HL-60/S4 treated with retinoic acid at 250 ng/mL for 4 days and 3 days (cell line): ENCODE results near the gene MALAT1.
"Not testable (repeated sequence)": the region's sequence is repeated elsewhere in the genome, so short reads cannot be mapped to it uniquely, and the experiment has no call there.

Source experiments
- in situ Hi-C: fragments of 300-500 bp; cut with MboI; formaldehyde crosslinking; loops from 2 replicates; pipeline ENCODE4 v1.7.0; 2022; ENCODE audit warnings: low sequenced_read_pairs

Gene MALAT1

GRCh38 chr11:65512311-65512710, 13.5 kb downstream of the MALAT1 start:
- in situ Hi-C loops, result not testable (repeated sequence)

DNA sequence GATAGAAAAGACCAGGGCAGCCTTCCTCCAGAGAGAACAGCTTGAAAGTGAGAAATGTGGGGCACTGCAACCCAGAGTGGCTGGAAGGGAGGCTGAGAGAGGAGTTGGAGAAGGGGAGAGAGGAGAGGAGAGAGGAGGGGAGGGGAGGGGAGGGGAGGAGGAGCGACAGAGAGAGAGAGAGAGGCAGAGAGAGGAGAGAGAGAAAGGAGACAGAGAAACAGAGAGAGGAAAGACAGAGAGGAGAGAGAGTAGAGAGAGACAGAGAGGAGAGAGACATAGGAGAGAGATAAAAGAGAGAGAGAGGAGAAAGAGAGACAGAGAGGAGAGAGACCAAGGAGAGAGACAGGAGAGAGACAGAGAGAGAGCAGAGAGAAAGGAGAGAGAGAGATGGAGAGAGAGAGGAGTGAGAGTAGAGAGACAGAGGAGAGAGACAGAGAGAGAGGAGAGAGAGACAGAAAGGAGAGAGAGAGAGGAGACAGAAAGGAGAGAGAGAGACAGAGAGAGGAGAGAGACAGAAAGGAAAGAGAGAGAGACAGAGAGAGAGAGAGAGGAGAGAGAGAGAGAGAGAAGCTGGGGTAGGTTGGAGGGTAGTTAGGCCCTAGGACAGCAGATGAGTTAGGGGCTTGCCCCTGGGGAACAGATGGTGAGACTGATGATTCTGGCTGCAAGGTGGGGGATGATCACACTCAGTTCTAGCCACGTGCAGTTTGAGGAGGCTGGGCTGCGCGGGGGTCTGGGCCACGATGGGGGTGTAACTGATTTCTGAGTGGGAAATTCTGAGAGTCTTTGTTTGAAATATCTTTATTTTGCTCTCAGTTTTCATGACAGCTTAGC, 17.5 kb downstream of the MALAT1 start:
- in situ Hi-C loops, result no loop called here

- in situ Hi-C loops, result not testable (repeated sequence)
These were observed 20.2 kb downstream of the MALAT1 start for GRCh38 chr11:65518941-65519549.

- in situ Hi-C loops, result not testable (repeated sequence)
These were observed 23.1 kb downstream of the MALAT1 start for GRCh38 chr11:65521777-65522521.

DNA sequence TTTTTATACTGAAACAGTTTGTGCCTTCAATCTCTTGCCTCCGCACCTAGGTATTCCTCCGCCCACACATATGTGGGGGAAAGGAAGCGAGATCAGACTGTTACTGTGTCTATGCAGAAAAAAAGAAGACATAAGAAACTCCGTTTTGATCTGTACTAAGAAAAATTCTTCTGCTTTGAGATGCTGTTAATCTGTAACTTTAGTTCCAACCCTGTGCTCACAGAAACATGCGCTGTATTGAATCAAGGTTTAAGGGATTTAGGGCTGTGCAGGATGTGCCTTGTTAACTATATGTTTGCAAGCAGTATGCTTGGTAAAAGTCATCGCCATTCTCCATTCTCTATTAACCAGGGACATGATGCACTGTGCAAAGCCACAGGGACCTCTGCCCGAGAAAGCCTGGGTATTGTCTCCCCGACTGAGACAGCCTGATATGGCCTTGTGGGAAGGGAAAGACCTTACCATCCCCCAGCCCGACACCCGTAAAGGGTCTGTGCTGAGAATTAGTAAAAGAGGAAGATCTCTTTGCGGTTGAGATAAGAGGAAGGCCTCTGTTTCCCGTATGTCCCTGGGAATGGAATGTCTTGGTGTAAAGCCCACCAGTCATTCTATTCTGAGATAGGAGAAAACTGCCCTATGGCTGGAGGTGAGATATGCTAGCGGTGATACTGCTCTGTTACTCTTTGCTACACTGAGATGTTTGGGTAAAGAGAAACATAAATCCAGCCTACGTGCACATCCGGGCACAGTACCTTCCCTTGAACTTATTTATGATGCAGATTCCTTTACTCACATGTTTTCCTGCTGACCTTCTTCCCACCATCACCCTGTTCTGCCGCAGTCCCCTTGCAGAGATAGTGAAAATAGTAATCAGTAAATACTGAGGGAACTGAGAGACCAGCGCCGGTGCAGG, 24.1 kb downstream of the MALAT1 start:
- in situ Hi-C loops, result not testable (repeated sequence)

DNA sequence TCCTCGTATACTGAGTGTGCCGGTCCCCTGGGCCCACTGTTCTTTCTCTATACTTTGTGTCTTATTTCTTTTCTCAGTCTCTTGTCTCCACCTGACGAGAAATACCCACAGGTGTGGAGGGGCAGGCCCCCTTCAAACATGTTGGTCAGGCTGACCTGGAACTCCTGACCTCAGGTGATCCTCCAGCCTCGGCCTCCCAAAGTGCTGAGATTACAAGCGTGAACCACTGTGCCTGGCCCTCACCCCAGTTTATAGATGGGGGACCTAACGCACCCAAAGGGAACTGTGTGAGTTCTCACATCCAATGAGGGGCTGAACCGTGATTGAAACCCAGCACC, 24.8 kb downstream of the MALAT1 start:
- in situ Hi-C loops, result not testable (repeated sequence)

DNA sequence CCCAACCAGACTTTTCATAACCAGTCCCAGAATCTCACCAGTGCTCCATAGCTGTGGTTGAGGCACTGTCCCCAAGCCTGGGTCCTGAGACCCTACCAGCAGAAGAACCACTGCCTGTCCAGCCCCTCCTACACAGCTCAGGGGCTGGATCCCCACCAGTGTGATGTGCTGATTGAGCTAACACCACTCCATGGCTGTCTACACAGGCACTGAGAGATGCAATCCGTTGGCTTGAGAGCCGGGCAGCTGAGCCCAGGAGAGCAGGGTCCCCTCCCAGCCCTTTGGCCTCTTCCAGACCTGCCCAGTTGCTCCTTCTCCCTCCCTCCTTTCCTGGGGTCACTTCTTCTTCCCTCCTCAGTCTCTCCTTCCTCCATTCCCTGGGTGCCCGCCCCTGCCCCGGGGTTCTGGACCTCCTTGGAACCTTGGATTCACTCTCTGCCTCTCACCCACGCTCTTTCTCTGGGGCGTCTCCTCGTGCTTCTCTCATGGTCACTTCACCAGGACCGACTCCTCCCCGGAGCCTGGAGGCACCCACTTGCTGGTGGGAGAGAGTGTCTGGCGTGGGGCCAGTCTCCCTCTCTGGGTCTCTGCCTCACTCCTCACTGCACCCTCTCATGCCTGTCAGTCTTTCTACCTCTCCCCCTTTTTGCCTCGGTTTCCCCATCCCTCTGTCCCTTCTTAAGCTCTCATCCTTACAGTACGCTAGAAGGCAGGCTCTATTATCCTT, 25.3 kb downstream of the MALAT1 start:
- in situ Hi-C loops, result no loop called here

GRCh38 chr11:65524741-65525545, 26.1 kb downstream of the MALAT1 start, which contains the start of gene SCYL1:
TSS of gene SCYL1 (plus strand) at chr11:65525083. CDS start at chr11:65525154, 71 bp downstream.
- in situ Hi-C loops, result no loop called here

DNA sequence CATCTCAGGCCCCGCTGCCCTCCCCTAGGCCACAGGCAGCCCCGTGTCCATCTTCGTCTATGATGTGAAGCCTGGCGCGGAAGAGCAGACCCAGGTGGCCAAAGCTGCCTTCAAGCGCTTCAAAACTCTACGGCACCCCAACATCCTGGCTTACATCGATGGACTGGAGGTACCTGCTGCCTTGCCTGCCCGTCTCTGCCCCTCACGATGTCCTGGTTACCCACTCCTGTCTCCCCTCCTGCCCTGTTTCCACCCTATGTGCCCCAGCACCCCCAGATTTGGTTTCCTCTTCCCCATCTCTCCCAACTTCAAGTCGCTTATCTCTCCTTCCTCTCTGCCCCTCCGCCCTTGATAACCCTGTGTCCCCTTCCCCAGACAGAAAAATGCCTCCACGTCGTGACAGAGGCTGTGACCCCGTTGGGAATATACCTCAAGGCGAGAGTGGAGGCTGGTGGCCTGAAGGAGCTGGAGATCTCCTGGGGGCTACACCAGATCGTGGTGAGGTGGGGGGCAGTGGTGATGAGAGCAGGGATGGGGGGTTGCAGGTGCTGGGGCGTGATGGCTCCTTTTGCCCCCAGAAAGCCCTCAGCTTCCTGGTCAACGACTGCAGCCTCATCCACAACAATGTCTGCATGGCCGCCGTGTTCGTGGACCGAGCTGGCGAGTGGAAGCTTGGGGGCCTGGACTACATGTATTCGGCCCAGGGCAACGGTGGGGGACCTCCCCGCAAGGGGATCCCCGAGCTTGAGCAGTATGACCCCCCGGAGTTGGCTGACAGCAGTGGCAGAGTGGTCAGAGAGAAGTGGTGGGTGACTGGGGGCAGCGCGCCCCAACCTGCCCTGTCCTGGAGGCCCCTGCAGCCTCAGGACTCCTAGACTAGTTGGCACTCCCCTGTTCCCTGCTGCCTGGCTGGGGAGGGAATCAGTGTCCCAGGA, 27.0 kb downstream of the MALAT1 start:
- in situ Hi-C loops, result no loop called here

DNA sequence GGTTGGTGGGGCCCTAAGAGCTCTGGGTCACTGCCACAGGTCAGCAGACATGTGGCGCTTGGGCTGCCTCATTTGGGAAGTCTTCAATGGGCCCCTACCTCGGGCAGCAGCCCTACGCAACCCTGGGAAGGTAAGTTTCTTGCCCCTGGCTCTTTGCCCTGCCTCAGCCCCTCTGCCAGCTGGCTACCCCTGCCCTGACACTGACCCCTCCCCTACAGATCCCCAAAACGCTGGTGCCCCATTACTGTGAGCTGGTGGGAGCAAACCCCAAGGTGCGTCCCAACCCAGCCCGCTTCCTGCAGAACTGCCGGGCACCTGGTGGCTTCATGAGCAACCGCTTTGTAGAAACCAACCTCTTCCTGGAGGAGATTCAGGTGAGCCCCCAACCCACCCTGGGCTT, 27.9 kb downstream of the MALAT1 start:
- in situ Hi-C loops, result no loop called here

DNA sequence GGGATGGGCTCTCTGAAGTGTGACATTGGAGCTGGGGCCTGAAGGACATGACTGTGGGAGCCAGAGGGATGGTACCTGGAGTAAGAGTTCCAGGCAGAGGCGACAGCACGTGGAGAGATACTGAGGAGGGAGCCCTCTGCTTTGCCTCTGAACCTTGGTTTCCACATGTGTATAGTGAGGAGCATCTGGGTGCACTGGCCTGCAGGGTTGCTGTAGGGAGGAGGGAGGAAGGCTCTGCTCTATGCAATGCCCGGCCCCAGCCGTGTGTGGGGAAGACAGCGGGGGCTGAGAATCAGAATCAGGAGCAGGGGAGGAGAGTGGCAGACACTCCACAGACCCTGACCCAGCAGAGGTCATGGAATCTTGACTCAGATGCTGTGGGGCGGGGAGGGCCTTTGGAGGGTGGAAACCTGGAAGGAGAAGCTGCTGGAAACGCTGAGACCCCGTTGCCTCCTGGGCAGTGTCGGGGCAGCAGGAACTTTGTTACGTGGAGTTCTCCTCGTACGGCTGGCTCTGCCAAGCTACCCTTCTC, 30.0 kb downstream of the MALAT1 start:
- in situ Hi-C loops, result no loop called here

DNA sequence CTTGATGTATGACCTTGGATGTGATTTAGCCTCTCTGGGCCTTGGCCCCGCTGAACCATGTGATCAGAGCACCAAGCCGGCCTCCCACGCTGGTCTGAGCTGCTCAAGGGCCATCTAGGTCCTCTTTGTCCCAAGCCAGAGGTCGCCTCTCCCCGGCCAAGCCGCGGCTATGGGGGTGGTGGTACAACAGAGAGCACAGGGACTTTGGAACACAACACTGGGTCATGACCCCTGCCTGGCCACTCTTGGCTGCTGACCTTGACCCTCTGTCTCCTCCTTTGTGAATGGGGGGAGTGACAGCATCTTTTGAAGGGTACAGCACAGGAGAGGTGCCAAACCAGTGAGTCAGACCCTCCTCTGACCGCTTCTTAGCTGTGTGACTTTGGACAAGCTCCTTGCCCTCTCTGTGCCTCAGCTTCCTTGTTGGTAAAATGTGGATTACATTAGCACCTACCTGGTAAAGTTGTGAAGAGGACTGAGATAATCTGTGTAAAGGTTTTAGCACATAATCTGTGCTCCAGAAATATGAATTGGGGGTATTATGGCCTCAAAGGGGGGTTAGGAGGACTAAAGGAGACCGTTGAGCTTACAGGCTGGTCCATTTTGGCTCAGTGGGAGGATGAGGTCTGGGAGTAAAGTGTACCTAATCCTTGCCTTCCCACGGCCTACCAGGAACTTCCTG, 30.8 kb downstream of the MALAT1 start:
- in situ Hi-C loops, result no loop called here

- in situ Hi-C loops, result no loop called here
These were observed 31.3 kb downstream of the MALAT1 start for GRCh38 chr11:65530157-65530496.

GRCh38 chr11:65532388-65533064, 33.7 kb downstream of the MALAT1 start:
- in situ Hi-C loops, result no loop called here

DNA sequence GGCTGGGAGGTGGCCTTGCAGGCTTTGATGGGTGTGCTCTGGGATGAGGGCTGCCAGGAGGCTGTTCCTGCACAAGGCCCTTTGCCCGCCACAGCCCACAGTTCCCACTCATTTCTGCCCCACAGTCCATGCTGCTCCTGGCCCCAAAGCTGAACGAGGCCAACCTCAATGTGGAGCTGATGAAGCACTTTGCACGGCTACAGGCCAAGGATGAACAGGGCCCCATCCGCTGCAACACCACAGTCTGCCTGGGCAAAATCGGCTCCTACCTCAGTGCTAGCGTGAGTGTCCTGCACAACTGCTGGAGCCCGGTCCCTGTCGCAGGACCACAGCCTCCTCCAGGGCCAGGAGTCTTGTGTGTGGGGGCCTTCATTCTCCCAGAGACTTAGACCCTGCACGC, 36.3 kb downstream of the MALAT1 start:
- in situ Hi-C loops, result no loop called here

DNA sequence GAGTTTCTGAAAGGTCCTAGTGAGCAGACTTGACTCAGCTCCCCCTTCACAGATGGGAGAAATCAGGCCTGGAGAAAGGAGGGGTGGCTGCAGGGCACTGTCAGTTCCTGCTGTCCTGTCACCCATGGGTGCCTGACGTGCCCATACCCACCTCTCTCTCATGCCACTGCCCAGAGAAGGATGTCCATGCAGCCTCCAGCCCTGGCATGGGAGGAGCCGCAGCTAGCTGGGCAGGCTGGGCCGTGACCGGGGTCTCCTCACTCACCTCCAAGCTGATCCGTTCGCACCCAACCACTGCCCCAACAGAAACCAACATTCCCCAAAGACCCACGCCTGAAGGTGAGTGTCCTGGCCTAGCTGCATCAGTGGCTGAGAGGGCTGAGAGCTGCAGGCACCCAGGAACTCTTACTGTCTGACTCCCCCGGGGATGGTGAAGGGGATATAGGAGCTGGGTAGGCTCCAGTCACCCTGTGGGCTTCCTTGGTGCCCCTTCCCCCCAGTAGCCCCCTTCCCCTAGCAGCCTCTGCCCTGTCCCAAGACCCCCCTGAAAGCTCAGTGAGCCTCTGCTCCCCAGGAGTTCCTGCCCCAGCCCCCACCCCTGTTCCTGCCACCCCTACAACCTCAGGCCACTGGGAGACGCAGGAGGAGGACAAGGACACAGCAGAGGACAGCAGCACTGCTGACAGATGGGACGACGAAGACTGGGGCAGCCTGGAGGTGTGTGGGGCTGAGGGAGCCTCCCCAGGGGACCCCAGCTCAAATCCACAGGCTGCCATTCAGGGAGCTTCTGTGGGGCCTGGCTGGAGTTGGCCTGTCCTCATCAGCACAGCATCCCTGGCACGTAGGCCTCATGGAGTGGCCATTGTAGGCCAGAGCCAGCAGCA, 37.8 kb downstream of the MALAT1 start:
- in situ Hi-C loops, result no loop called here
